HL-60/S4 treated with phorbol 12-myristate 13-acetate at 8.2 ng/mL for 4 days and 3 days (cell line): ENCODE data around the gene MAPK1.
"Not testable (repeated sequence)": the region's sequence is repeated elsewhere in the genome, so short reads cannot be mapped to it uniquely, and the experiment has no call there.

Experiments used
- in situ Hi-C: fragments of 300-500 bp; cut with MboI; formaldehyde crosslinking; loops from 2 replicates; pipeline ENCODE4 v1.15.0; 2022; ENCODE audit warnings: low sequenced_read_pairs

The MAPK1 gene

DNA sequence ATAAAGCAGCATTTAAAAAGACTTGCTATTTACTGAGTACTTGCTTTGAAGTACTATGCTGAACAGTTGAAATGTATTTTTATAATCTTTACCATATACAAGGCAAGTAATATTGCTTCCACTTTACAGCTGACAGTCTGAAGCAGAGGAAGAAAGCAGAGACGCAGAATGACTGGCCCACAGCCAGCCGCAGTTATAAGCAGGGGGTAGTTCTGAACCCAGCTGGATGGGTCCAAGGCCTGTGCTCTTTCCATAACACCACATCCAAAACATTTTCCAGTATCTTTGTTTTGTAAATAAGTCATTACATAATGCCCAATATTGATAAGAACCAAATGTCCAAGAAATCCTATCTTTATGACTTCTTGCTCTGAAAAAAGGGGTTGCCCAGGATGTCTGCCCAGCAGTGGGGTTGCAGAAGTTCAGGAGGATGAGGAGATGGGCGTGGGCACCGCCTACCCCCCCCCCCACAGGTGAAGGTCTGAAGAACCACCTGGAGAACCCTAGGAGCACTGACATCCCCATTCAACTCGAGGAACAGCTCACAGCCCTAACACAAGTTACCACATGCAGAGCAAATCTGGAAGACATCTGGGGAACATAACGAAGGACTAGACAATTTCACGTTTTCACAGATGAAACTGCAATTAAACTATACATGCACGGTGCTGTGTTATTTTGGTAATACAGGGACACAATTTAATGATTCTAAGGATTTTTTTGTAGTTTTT is 107.6 kb downstream of the MAPK1 start:
- in situ Hi-C loops, result no loop called here

DNA sequence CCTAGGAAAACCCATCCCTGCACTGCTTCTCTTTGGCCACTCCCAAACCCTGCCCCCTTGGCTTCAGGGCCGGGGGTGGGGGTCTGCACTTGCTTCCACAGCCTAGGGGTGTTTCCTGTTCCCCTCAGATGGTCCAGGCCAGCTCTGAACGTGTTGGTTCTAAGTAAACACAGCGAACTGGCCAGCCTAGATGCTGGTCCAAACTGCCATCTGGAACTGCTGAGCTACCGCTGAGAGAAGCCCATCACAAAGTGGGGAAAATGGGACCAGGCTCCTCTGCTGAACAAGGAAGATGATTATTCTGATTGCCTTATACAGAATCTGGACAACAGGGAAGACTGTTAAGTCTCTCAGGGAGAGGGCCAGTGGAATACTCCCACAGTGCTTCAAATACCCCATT is 108.4 kb downstream of the MAPK1 start:
- in situ Hi-C loops, result no loop called here

DNA sequence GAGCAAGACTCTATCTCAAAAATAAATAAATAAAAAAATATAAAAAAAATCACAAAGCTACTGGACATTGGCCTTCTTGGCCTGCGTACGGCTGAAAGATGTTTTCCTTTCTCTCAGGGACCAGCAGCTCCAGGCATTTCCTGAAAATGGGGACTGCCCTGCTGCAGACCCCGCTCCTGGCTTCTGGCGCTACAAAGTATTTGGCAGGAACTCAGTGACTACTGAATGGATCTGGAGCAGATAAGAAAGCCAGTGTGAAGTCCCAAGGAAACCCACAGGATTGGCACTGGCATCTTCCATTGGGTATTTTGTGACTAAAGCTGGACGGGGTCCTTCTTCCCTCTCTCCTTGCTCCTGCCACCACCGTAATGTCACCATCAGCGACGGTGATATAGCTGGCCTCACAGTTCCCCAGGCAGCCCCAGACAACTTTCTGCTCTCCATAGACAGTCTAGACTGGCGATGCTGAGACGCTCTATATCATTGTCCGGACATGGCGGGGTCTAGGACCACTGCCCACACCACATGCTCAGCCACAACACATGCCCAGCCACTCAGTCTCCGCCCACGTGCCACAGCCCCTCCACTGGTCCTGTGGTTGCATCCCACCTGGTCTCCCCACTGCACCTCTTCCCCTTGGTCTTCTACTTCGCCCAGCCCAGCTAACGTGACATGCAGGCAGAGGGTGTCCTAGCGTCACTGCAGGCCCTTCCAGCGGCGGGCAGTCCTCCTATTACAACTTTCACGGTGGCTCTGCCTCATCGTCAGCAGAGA is 109.2 kb downstream of the MAPK1 start:
- in situ Hi-C loops, result no loop called here

DNA sequence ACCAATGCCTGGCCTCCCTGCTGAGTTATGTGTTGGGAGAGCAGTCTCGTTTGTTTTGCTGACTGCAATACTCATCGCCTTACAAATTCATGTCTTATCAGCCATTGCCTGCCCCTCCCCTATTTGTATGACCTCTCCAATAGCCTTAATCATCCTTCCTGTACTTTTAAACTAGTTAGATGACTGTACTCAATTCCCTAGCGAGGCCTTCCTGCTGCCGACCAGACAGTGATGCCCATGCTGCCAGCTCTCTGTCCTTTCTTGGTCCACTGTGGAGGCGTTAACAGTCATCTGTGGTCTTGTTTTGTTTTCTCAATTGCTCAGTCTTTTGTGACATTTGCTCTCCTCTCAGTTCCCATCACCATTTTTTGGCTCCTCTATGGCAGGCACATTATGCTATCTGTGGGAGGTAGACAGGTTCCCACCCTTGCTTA is 111.6 kb downstream of the MAPK1 start:
- in situ Hi-C loops, result no loop called here

DNA sequence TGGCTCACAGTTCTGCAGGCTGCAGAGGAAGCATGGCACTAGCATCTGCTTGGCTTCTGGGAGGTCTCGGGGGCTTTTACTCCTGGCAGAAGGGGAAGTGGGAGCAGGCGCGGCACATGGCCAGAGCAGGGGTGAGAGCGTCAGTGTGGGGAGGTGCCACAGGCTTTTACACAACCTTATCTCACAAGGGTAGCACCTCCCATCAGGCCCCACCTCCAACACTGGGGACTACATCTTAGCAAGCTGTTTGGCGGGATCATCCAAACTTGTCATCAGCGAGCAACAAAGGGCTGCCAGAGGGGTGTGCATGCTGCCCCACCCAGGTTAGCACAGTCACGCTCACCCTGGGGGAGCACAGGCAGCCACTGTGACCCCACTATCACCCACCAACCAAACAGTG is 112.9 kb downstream of the MAPK1 start:
- in situ Hi-C loops, result no loop called here

DNA sequence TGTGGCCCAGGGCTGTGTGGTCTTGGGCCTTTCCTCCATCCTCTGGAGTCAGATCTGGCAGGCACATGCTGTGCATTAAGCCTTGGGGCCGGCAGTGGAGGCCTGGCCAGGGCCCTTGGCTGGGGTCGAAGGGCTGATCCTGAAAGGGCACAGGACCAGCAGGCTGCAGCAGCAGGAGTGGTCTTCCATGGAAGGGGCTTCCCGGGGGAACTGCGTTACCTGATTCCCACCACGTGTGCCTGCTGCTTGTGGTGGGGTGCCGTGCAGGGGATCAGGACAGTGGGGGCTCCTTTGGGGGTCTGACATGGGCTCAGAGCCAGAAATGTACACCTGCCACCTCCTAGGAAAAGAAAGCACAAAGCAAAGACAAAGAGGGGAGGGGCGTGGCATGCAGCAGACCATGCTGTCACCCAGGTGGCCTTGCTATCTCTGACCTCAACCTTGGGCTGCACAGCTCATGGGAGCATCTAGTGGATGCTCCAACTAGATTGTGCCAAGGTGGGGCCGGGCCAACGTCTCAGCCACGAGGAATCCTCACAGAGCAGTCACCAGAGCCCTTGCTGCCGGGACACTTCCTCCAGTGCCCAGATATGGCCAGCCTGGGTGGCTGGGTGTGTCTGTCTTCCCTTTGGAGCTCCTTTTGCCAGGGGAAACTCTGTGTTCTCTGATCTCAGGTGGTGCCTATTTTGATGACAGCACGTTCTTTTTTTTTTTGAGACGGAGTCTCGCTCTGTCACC is 113.9 kb downstream of the MAPK1 start:
- in situ Hi-C loops, result no loop called here

DNA sequence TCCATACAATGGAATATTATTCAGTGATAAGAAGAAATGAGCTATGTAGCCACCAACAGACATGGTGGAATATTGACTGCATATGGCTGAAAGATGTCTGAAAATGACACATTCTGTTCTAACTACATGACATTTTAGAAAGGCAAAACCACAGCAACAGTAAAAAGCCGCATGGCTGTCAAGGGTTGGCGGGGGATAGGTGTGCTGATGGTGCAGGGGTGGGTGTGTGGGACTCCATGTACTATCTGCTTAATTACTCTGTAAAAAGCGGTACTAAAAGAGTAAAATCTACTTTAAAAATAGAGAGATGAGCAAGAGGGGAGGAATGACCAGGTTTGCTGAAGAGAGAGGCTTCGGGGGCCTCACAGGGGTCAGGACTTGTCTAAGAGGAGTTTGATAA is 115.2 kb downstream of the MAPK1 start:
- in situ Hi-C loops, result no loop called here

DNA sequence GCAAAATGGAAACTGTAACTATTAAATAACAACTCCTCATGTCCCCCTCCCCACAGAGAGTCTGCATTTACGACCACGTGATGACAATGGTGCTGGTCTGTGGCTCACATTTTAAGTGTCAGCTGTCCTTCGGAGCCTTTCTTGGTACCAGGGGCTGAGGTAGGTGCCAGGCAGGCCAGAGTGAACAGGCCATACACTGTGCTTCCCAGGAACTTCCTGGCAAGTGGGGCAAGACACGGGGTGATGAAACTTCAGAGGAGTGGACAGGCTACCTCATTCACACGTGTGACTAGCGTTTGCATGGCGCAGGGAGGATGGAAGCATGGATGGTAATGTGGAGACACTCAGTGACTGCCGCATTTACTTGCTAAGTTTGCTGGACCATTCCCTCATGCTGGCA is 121.5 kb downstream of the MAPK1 start:
- in situ Hi-C loops, result no loop called here

DNA sequence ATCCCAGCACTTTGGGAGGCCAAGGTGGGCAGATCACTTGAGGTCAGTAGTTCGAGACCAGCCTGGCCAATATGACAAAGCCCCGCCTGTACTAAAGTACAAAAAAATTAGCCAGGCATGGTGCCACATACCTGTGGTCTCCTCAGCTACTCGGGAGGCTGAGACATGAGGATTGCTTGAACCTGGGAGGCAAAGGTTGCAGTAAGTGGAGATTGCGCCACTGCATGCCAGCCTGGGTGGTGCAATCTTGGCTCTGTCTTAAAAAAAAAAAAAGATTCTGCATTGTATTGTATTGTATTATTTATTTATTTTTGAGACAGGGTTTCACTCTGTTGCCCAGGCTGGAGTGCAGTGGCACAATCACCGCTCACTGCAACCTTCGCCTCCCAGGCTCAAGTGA is 122.5 kb downstream of the MAPK1 start:
- in situ Hi-C loops, result not testable (repeated sequence)

DNA sequence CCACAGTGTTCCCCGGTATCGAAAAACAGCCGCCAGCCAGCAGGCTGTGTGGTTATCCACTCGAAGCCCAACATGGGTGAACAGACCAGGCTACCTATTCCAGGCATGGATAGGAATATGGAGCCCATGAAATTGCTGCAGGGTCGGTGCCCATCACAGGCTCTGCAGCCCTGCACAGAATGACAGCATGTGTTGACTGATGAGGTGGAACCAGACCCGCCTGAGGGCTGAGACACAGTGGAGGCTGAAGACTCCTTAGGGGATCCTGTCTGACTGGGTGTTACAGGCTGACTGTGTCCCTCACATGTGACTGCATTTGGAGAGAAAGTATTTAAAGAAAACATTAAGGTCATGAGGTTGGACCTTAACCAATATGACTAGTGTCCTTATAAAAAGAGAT is 125.7 kb downstream of the MAPK1 start:
- in situ Hi-C loops, result no loop called here

DNA sequence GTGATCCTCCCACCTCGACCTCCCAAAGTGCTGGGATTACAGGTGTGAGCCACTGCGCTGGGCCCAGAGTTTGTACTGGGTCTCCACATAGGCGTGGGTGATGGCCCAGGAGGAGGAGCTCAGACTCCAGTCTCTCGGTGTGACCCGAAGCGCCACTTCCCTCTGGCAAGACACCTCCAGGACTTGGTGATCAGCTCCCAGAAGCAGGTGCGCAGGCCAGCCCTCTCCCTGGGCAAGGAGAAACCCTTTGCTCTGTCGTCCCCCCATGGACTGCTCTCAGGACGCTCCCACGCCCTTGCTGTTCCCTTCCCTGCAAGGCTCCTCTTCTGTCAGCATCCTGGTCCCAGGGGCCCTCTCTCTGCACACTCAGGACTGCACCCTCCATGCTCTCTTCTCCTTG is 126.4 kb downstream of the MAPK1 start:
- in situ Hi-C loops, result no loop called here

DNA sequence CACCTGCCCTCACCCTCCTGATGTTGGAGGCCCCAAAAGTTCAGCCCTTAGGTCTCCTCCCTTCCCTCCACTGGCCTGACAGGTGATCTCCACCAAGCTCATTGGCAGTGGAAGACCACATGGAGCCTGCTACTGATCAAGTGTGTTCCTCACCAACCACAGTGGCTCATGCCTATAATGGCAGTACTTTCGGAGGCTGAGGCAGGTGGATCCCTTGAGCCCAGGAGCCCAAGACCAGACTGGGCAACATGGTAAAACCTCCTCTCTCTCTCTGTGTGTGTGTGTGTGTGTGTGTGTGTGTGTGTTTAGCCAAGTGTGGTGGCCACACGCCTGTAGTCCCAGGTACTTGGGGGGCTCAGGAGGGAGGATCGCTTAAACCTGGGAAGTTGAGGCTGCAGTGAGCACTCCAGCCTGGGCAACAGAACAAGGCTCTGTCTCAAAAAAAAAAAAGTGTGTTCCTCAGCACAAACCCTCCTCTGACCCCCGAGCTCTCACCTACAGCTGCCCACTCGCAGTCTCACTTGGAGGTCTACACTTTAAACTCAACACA is 127.5 kb downstream of the MAPK1 start:
- in situ Hi-C loops, result no loop called here

DNA sequence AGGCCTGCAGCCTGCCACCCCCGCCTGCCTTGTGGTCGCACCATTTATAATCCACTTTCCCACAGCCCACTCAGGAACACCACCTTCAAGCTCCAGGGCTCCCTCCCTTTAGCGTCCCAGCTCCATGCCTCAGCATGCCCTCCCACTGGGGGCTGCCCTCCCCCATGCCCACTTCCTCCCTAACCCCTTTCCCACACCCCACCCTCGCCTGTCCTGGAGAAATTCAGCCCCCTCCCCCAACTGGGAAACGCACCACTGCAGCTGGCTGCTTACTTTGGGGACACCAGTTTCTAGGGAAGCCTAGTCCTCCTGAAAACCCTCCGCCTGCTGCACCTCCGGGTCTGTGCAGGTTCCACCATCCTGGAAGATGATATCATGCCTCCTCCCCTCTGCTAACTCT is 128.5 kb downstream of the MAPK1 start:
- in situ Hi-C loops, result no loop called here

DNA sequence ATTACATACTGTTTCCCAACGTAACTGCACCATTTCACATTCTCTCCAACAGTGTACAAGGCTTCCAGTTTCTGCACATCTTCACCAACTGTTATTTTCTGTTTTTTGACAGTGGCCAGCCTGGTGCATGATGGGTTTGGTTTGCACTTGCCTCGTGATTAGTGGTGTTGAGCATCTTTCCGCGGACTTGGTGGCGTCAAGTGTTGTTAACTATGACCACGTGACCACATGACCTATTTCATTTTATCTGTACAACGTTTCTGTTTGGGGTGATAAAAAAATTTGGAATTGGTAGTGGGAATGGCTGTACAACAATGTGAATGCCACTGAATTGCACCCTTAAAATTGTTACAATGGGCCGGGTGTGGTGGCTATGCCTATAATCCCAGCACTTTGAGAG is 129.4 kb downstream of the MAPK1 start:
- in situ Hi-C loops, result no loop called here

DNA sequence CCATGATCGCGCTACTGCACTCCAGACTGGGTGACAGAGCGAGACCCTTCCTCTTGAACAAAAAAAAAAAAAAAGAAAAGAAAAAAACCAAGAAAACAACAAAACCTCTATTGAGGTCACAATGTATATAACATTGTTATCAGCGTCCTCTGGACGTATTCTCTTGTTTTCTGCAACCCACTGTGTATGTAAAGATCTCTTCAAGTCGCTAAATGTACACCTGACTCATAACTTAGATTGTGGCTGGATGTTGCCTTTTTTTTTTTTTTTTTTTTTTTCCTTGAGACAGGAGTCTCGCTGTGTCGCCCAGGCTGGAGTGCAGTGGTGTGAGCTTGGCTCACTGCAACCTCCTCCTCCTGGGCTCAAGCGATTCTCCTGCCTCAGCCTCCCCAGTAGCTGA is 130.5 kb downstream of the MAPK1 start:
- in situ Hi-C loops, result no loop called here

DNA sequence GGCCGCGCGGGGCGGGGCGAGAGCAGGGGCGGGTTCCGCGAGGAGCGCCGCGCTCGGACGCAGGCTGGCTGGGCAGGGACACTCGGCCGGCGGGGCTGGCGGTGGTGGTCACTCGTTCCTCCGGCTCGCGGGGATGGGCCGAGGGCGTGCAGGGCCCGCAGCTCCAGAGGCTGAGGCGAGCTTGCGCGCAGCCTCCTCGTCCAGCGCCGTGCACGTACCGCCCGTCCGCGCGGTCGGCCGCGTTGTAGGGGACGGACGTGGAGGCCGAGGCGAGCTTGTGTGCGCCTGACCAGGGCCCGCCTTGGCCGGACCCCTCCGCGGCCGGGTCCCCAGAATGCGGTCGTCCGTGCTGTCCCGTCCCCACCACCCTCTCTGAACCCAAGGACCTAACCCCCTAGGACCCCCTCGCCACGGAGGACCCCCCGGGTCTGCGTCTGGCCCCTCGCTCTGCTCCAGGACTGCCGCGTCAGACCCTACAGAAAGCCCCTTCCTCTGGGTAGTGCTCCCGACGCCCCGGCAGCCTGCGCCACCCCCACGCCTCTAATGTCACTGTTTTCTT is 131.3 kb downstream of the MAPK1 start:
- in situ Hi-C loops, result no loop called here

DNA sequence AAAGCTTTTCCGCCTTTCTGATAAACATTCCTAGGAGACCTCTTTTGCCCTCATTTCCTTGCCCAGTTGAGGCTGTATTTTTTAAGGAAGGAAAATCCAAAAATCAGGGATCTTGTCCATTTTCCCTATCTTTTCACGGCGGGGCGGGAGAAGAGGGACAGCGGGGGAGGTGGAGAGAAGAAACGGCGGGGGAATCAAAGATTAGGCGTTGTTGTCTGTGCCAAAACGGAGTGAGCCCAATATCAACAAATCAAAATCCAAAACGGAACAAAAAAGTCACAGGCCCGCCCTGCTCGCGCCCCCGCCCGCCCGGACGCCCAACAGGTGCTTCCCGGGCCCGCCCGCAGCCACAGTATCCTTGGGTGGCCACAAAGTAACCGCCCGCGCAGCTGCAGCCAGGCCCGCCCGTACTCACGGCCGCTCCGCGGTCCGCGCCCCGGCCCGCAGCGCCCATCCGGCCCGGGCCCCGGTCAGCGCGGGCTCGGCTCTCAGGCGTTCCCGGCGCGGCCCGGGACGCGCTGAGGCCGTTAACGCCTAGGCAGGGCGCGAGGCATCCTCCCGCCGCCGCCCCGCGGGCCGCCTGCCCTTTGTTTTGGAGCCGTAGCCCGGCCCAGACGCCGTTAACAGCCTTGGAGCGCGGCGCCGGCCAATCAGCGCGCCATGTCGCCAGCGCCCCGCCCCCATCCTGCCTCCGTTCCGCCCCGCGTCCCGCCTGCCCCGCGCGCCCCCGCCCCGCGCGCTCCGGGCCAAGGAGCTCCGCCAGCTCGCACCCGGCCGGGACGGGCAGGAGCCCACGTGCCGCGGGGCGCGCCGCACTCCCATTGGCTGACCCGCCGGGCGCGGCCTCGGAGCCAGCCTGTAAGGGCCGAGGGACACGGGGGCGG is 132.0 kb downstream of the MAPK1 start, which contains the start of gene YPEL1:
YPEL1 (minus strand) TSS at position 595 of the 884 bp plus-strand sequence. CDS start 25,050 bp downstream, outside the sequence.
- in situ Hi-C loops, result no loop called here

DNA sequence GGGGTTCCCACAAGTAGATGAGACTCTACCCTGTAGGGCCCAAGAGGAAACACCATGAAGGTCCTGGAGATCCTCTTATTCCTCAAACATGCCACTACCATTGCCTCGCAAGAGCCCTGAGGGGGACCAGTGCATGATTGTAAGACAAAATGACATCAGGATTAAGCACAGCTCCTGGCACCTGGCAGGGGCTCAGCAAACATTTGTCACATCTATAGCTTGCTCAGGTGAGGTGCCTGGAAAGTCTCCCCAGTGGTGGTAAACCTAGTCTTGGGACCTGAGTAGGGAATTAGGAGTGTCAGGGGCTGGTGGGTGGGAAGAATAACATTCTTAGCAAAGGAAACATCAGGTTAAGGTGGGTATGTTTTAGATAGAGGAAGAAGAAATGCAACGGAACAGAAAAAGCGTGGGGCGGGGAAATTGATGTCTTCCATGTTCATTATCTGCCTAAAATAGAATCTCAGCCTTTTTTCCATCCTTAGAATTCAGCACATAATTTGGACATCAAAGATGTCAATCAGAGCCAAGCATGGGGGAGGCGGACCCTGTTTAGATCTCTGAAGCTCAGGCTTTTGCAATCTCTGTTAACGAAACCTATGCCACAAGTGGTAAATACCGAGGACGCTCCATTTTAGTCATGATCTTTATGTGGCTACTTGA is 132.8 kb downstream of the MAPK1 start:
- in situ Hi-C loops, result no loop called here

DNA sequence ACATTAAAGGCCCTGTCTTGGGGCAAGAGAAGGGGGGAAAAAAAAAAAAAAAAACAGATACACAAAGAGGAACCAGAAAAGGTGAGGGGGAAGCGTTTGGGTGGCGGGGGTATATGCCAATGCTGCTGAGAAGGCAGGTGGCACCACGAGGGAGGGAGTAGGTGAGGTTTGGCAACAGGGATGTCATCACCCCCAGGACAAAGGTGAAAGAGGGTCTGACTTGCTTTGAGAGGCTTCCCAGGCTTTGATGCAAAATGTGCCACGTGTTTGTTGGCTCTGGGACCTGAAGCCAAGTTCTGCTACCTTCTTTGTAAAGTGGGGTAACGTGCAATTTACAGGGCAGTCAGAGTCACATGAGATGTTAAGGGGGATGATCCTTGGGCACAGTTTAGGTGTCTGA is 135.9 kb downstream of the MAPK1 start:
- in situ Hi-C loops, result no loop called here
